Stomach (tissue), 9 donors: Measurements from ENCODE around the gene HMGXB3. TPM values are rescaled to one million over a fixed set of nuclear protein-coding genes. Genes with fewer than 3 reads are reported as not detected.

Source experiments
- DNase-seq, 2 donors: peaks; one replicate each; pipeline versions ENCODE4 v3.0.0 to v3.0.0-alpha.2; 2013 to 2019
- H3K27ac ChIP-seq, 5 donors: fragments of 200-600 bp in 4 of 5; sonication (generic) in 4 of 5; one replicate each; pipeline ENCODE4 v1.5.1; 2013 to 2019; ENCODE audit warnings: mild to moderate bottlenecking in 1 of 5, moderate library complexity in 1 of 5
- H3K27me3 ChIP-seq, 3 donors: fragments of 200-600 bp; sonication (generic); one replicate each; pipeline ENCODE4 v1.5.1; 2017 to 2019; ENCODE audit warnings: mixed run types in 1 of 3
- H3K36me3 ChIP-seq, 4 donors: fragments of 200-600 bp; sonication (generic); 1 replicate in 3 of 4; 2 replicates in 1 of 4; pipeline ENCODE4 v1.5.1; 2016 to 2019
- H3K4me1 ChIP-seq, 4 donors: fragments of 200-600 bp; sonication (generic); one replicate each; pipeline ENCODE4 v1.5.1; 2016 to 2019
- H3K4me3 ChIP-seq, 4 donors: fragments of 200-600 bp; sonication (generic) in 3 of 4; one replicate each; pipeline ENCODE4 v1.5.1; 2016 to 2019; ENCODE audit warnings: mild to moderate bottlenecking in 1 of 4
- H3K9me3 ChIP-seq, 4 donors: fragments of 200-600 bp; sonication (generic); one replicate each; pipeline ENCODE4 v1.5.1; 2016 to 2019
- CTCF ChIP-seq, 7 experiments: fragments of 450-650 bp in 4 of 7; fragments of 200-600 bp in 3 of 7; sonication (generic) in 3 of 7; IDR thresholded peaks; one replicate each; pipeline ENCODE4 v1.5.1; 2016 to 2019; ENCODE audit warnings: antibody characterized with exemption in 7 of 7, control low read depth in 2 of 7, mild to moderate bottlenecking in 1 of 7
- EP300 ChIP-seq: sonication (generic); formaldehyde crosslinking; IDR thresholded peaks from one replicate; pipeline ENCODE4 v1.6.1; 2017; ENCODE audit warnings: antibody characterized with exemption
- POLR2A ChIP-seq, 4 donors: fragments of 450-650 bp; IDR thresholded peaks; one replicate each; pipeline ENCODE4 v1.6.1; 2016; ENCODE audit warnings: antibody characterized with exemption in 4 of 4, control low read depth in 2 of 4, mild to moderate bottlenecking in 1 of 4, moderate library complexity in 1 of 4
- POLR2AphosphoS5 ChIP-seq, 3 donors: sonication (generic); formaldehyde crosslinking; IDR thresholded peaks; one replicate each; pipeline ENCODE4 v1.6.1; 2016; ENCODE audit warnings: antibody characterized with exemption in 3 of 3
- WGBS, 5 donors: extraction: QIAGEN DNeasy Blood & Tissue Kit in 3 of 5; methylation state at CpG; one replicate each; pipeline versions ENCODE4 v1.1.5 to v1.1.7; 2013 to 2018; 5-methylcytosine and 5-hydroxymethylcytosine counted together
- intact Hi-C: fragments of 100-400 bp; cut with DNase I; formaldehyde crosslinking; loops from one replicate; pipeline ENCODE4 v1.15.1; 2023; ENCODE audit warnings: low total_unique reads
- polyA plus RNA-seq, 3 donors: library from polyadenylated mRNA; stranded (reverse); fragments of 200-250 nt; gene quantifications; one replicate each; pipeline ENCODE4 v1.2.3, GENCODE V29; 2013
- total RNA-seq, 5 donors: library from RNA; depleted of rRNA; stranded (reverse); fragments of >200 nt; gene quantifications; one replicate each; pipeline versions ENCODE4 v1.1.0 to v1.2.3, GENCODE V29; 2014 to 2016
- donor health status: healthy with polysubstance abuse.
- donor health status: Bipolar disorder and iron deficiency.
- donor health status: healthy.

The HMGXB3 gene
- total and polyA plus RNA-seq, 8 donors = 7.9 to 90.6 (median 32.6) TPM

GRCh38 chr5:150070821-150071220 is 70.3 kb downstream of the HMGXB3 start:
- no peak overlapping the region for H3K27ac ChIP-seq
- H3K27me3 ChIP-seq = no peaks in the 10 kb centered on the region
- TF ChIP-seq CTCF (IDR thresholded peaks at IDR 0.05) = no peak
- no peak for TF ChIP-seq POLR2AphosphoS5 (IDR thresholded peaks at IDR 0.05)
- no peak for TF ChIP-seq POLR2A (IDR thresholded peaks at IDR 0.05)
- no peak for TF ChIP-seq EP300
- DNase-seq = no peak
- no peaks in the 10 kb centered on the region for H3K9me3 ChIP-seq
- intact Hi-C loops = no loop called here
- peaks cover 0 to 19% (median 0%) of the 10 kb centered on the region in 4 donors for H3K4me1 ChIP-seq
- peaks cover 0 to 17% (median 2%) of the 10 kb centered on the region in 4 donors for H3K36me3 ChIP-seq
- WGBS, 5 donors = 90 to 97% (median 96%) methylated on average over 3 of the region's 3 CpGs
- no peak overlapping the region for H3K4me3 ChIP-seq

GRCh38 chr5:150073086-150073625 is 72.6 kb downstream of the HMGXB3 start:
- Histone ChIP-seq H3K27ac (no peak overlapping the region), H3K4me3 (no peak overlapping the region), H3K4me1 (peaks cover 0 to 5% (median 0%) of the 10 kb centered on the region in 4 donors), H3K36me3 (peaks cover 0 to 9% (median under 1%) of the 10 kb centered on the region in 4 donors), H3K9me3 (no peaks in the 10 kb centered on the region), H3K27me3 (no peaks in the 10 kb centered on the region)
- intact Hi-C loops = no loop called here
- DNase-seq = peak in 1 of 2 donors; percentile 15
- TF ChIP-seq EP300 (no peak), CTCF (IDR thresholded peaks at IDR 0.05) (no peak), POLR2AphosphoS5 (IDR thresholded peaks at IDR 0.05) (no peak), POLR2A (IDR thresholded peaks at IDR 0.05) (no peak)
- WGBS, 5 donors = 73 to 93% (median 92%) methylated on average over 5 of the region's 5 CpGs

- TF ChIP-seq POLR2AphosphoS5 (IDR thresholded peaks at IDR 0.05) = no peak
- TF ChIP-seq POLR2A (IDR thresholded peaks at IDR 0.05) = no peak
- TF ChIP-seq EP300 = no peak
- no peak for TF ChIP-seq CTCF (IDR thresholded peaks at IDR 0.05)
- H3K27ac ChIP-seq = no peak overlapping the region
- no peaks in the 10 kb centered on the region for H3K27me3 ChIP-seq
- H3K4me3 ChIP-seq = no peak overlapping the region
- no peaks in the 10 kb centered on the region for H3K9me3 ChIP-seq
- H3K36me3 ChIP-seq = peaks cover 0 to 6% (median 0%) of the 10 kb centered on the region in 4 donors
- intact Hi-C loops = no loop called here
- DNase-seq = no peak
- H3K4me1 ChIP-seq = no peaks in the 10 kb centered on the region
- WGBS, 5 donors = 76 to 91% (median 84%) methylated on average over 3 of the region's 3 CpGs
Observed at GRCh38 chr5:150073677-150074076, 73.1 kb downstream of the HMGXB3 start.

- 48 to 94% (median 89%) methylated on average over 4 of the region's 4 CpGs for WGBS, 5 donors
- Histone ChIP-seq H3K4me3 (no peak overlapping the region), H3K9me3 (no peaks in the 10 kb centered on the region), H3K36me3 (peaks cover 0 to 6% (median 0%) of the 10 kb centered on the region in 4 donors), H3K27ac (no peak overlapping the region), H3K4me1 (no peaks in the 10 kb centered on the region), H3K27me3 (no peaks in the 10 kb centered on the region)
- intact Hi-C loops = no loop called here
- DNase-seq = peak in 1 of 2 donors; percentile 17
- TF ChIP-seq POLR2A (IDR thresholded peaks at IDR 0.05) (no peak), POLR2AphosphoS5 (IDR thresholded peaks at IDR 0.05) (no peak)
Observed at GRCh38 chr5:150075233-150075632, 74.7 kb downstream of the HMGXB3 start.

- Histone ChIP-seq H3K9me3 (no peaks in the 10 kb centered on the region), H3K4me1 (no peaks in the 10 kb centered on the region), H3K4me3 (no peak overlapping the region), H3K27me3 (no peaks in the 10 kb centered on the region), H3K36me3 (peaks cover 0 to 6% (median 0%) of the 10 kb centered on the region in 4 donors), H3K27ac (no peak overlapping the region)
- TF ChIP-seq POLR2A (IDR thresholded peaks at IDR 0.05) = no peak
- 86 to 92% (median 89%) methylated on average over 4 of the region's 4 CpGs for WGBS, 5 donors
- intact Hi-C loops = no loop called here
- DNase-seq = peak in 1 of 2 donors; percentile 16
Observed at GRCh38 chr5:150075806-150076205, 75.3 kb downstream of the HMGXB3 start.
